Activated CD4-positive, alpha-beta T cell treated with anti-CD3 and anti-CD28 coated beads, Interleukin-2, amount 10 ng/mL, durations not matched to agents 24 days and 14 days (primary cell): ENCODE data around the gene CDC42EP5. TPM values are rescaled to one million over a fixed set of nuclear protein-coding genes. Genes with fewer than 3 reads are reported as not detected.
"Not testable (repeated sequence)": the region's sequence is repeated elsewhere in the genome, so short reads cannot be mapped to it uniquely, and the experiment has no call there.

Source experiments
- DNase-seq: peaks from one replicate; pipeline ENCODE4 v3.0.0; 2022
- H3K27ac Mint-ChIP-seq: one replicate; pipeline ENCODE4 v1.8.0; 2022; ENCODE audit warnings: mild to moderate bottlenecking, mixed read lengths
- H3K27me3 Mint-ChIP-seq: one replicate; pipeline ENCODE4 v1.8.0; 2022; ENCODE audit warnings: mixed read lengths
- H3K36me3 Mint-ChIP-seq: one replicate; pipeline ENCODE4 v1.8.0; 2022; ENCODE audit warnings: low read depth, mild to moderate bottlenecking, mixed read lengths
- H3K4me1 Mint-ChIP-seq: one replicate; pipeline ENCODE4 v1.8.0; 2021; ENCODE audit warnings: mixed read lengths
- H3K4me3 Mint-ChIP-seq: one replicate; pipeline ENCODE4 v1.8.0; 2022; ENCODE audit warnings: mild to moderate bottlenecking, moderate library complexity, mixed read lengths
- H3K9me3 Mint-ChIP-seq: one replicate; pipeline ENCODE4 v1.8.0; 2021; ENCODE audit warnings: mixed read lengths
- intact Hi-C: fragments of 100-400 bp; cut with micrococcal nuclease; formaldehyde crosslinking; loops from one replicate; pipeline ENCODE4 v1.15.1; 2023
- total RNA-seq: library from RNA; stranded (reverse); gene quantifications from 2 replicates; pipeline ENCODE4 v1.2.3, GENCODE V29; 2022

CDC42EP5 gene
- total RNA-seq, 1 donor from 2014 or later = 0.61 TPM

- Mint-ChIP-seq H3K4me3 (no peak overlapping the region), H3K27ac (no peak overlapping the region), H3K9me3 (no peaks in the 10 kb centered on the region), H3K27me3 (peaks cover 21% of the 10 kb centered on the region), H3K4me1 (peaks cover 6% of the 10 kb centered on the region), H3K36me3 (no peaks in the 10 kb centered on the region)
- intact Hi-C loops = no loop called here
- peak; percentile 82 for DNase-seq
These were observed 5.7 kb upstream of the CDC42EP5 start for GRCh38 chr19:54478677-54479266.

GRCh38 chr19:54477650-54478049, 4.6 kb upstream of the CDC42EP5 start:
- peaks cover 9% of the 10 kb centered on the region for H3K4me1 Mint-ChIP-seq
- no peaks in the 10 kb centered on the region for H3K36me3 Mint-ChIP-seq
- no peak for DNase-seq
- intact Hi-C loops = no loop called here
- no peaks in the 10 kb centered on the region for H3K9me3 Mint-ChIP-seq
- H3K27me3 Mint-ChIP-seq = peaks cover 28% of the 10 kb centered on the region
- H3K4me3 Mint-ChIP-seq = no peak overlapping the region
- H3K27ac Mint-ChIP-seq = no peak overlapping the region

- H3K4me1 Mint-ChIP-seq = peaks cover 8% of the 10 kb centered on the region
- no peaks in the 10 kb centered on the region for H3K9me3 Mint-ChIP-seq
- DNase-seq = no peak
- H3K27me3 Mint-ChIP-seq = peaks cover 30% of the 10 kb centered on the region
- no peaks in the 10 kb centered on the region for H3K36me3 Mint-ChIP-seq
- no peak overlapping the region for H3K27ac Mint-ChIP-seq
- H3K4me3 Mint-ChIP-seq = no peak overlapping the region
- intact Hi-C loops = no loop called here
These were observed 2.6 kb upstream of the CDC42EP5 start for GRCh38 chr19:54475706-54476105.

- Mint-ChIP-seq H3K27me3 (peaks cover 43% of the 10 kb centered on the region), H3K9me3 (no peaks in the 10 kb centered on the region), H3K4me3 (no peak overlapping the region), H3K27ac (no peak overlapping the region), H3K36me3 (no peaks in the 10 kb centered on the region), H3K4me1 (peaks cover 9% of the 10 kb centered on the region)
- DNase-seq = no peak
- intact Hi-C loops = no loop called here
These were observed 836 bp upstream of the CDC42EP5 start for GRCh38 chr19:54473892-54474372.

GRCh38 chr19:54470991-54471782, 1.9 kb downstream of the CDC42EP5 start:
- Mint-ChIP-seq H3K4me3 (peak overlapping the region; percentile 48), H3K9me3 (no peaks in the 10 kb centered on the region), H3K4me1 (peaks cover 9% of the 10 kb centered on the region), H3K36me3 (no peaks in the 10 kb centered on the region), H3K27me3 (peaks cover 45% of the 10 kb centered on the region), H3K27ac (peak overlapping the region; percentile 34)
- no peak for DNase-seq
- intact Hi-C loops = no loop called here

- Mint-ChIP-seq H3K4me3 (no peak overlapping the region), H3K27ac (no peak overlapping the region), H3K36me3 (no peaks in the 10 kb centered on the region)
These were observed 2.7 kb downstream of the CDC42EP5 start for GRCh38 chr19:54470276-54470887.

GRCh38 chr19:54469496-54469934, 3.6 kb downstream of the CDC42EP5 start:
- no peak overlapping the region for H3K27ac Mint-ChIP-seq
- intact Hi-C loops = loop anchor here (10.0 kb wide), 2 partner anchors 785 to 1155 kb away; partner anchors contain the start of genes PPP6R1 and ZNF784
- H3K4me1 Mint-ChIP-seq = peaks cover 14% of the 10 kb centered on the region
- DNase-seq = no peak
- no peaks in the 10 kb centered on the region for H3K36me3 Mint-ChIP-seq
- peaks cover 52% of the 10 kb centered on the region for H3K27me3 Mint-ChIP-seq
- H3K9me3 Mint-ChIP-seq = peaks cover 3% of the 10 kb centered on the region
- no peak overlapping the region for H3K4me3 Mint-ChIP-seq

More at GRCh38 chr19:54470276-54470887, 2.7 kb downstream of the CDC42EP5 start:
- Mint-ChIP-seq H3K9me3 (no peaks in the 10 kb centered on the region), H3K4me1 (peaks cover 12% of the 10 kb centered on the region), H3K27me3 (peaks cover 49% of the 10 kb centered on the region)
- intact Hi-C loops = no loop called here
- DNase-seq = no peak

GRCh38 chr19:54466110-54466480, 7.0 kb downstream of the CDC42EP5 start:
- not testable (repeated sequence) for H3K27ac Mint-ChIP-seq, H3K9me3 Mint-ChIP-seq, DNase-seq
- intact Hi-C loops = loop anchor here (10.0 kb wide), 2 partner anchors 789 to 1159 kb away; partner anchors contain the start of genes PPP6R1 and ZNF784
- peaks cover 23% of the 10 kb centered on the region for H3K4me1 Mint-ChIP-seq
- H3K4me3 Mint-ChIP-seq = peak overlapping the region; percentile 68
- H3K27me3 Mint-ChIP-seq = peaks cover 39% of the 10 kb centered on the region
- H3K36me3 Mint-ChIP-seq = peaks cover 14% of the 10 kb centered on the region

GRCh38 chr19:54465426-54466109, 7.5 kb downstream of the CDC42EP5 start:
- intact Hi-C loops = loop anchor here (10.0 kb wide), 2 partner anchors 789 to 1159 kb away; partner anchors contain the start of genes PPP6R1 and ZNF784
- Mint-ChIP-seq H3K27me3 (peaks cover 35% of the 10 kb centered on the region), H3K27ac (no peak overlapping the region), H3K4me3 (peak overlapping the region; percentile 68), H3K36me3 (peaks cover 19% of the 10 kb centered on the region), H3K4me1 (peaks cover 20% of the 10 kb centered on the region), H3K9me3 (peaks cover 3% of the 10 kb centered on the region)
- no peak for DNase-seq

- Mint-ChIP-seq H3K27ac (peak overlapping the region; percentile 90), H3K9me3 (peaks cover 3% of the 10 kb centered on the region), H3K4me3 (peak overlapping the region; percentile 87), H3K36me3 (peaks cover 19% of the 10 kb centered on the region), H3K27me3 (peaks cover 28% of the 10 kb centered on the region), H3K4me1 (peaks cover 20% of the 10 kb centered on the region)
- DNase-seq = peak; percentile 95
- intact Hi-C loops = loop anchor here (1.0 to 10.0 kb wide), 7 partner anchors 273 to 1160 kb away; partner anchors contain the start of genes CNOT3, MYADM, PPP1R12C and PPP6R1
These were observed 8.3 kb downstream of the CDC42EP5 start for GRCh38 chr19:54464630-54465425.

- Mint-ChIP-seq H3K4me1 (peaks cover 23% of the 10 kb centered on the region), H3K9me3 (peaks cover 3% of the 10 kb centered on the region), H3K27me3 (peaks cover 21% of the 10 kb centered on the region), H3K27ac (peak overlapping the region; percentile 90), H3K36me3 (peaks cover 24% of the 10 kb centered on the region), H3K4me3 (peak overlapping the region; percentile 87)
- intact Hi-C loops = loop anchor here (1.0 to 10.0 kb wide), 7 partner anchors 272 to 1161 kb away; partner anchors contain the start of genes CNOT3, MYADM, PPP1R12C and PPP6R1
- DNase-seq = peak; percentile 96
These were observed 9.0 kb downstream of the CDC42EP5 start for GRCh38 chr19:54464044-54464629.

- Mint-ChIP-seq H3K27ac (peak within 1 kb of the TSS; percentile 90), H3K36me3 (peaks cover 29% of the 10 kb centered on the region), H3K27me3 (peaks cover 16% of the 10 kb centered on the region), H3K4me3 (peak within 1 kb of the TSS; percentile 87), H3K4me1 (peaks cover 26% of the 10 kb centered on the region), H3K9me3 (peaks cover 3% of the 10 kb centered on the region)
- peak; percentile 99 for DNase-seq
- intact Hi-C loops = loop anchor here (1.0 to 10.0 kb wide), 8 partner anchors 14 to 1161 kb away; partner anchors contain the start of genes CNOT3, LENG8, MYADM and PPP1R12C
These were observed 9.5 kb downstream of the CDC42EP5 start, which contains the start of gene LENG9 for GRCh38 chr19:54463531-54464043. TSS of gene LENG9 (minus strand) at chr19:54463778. CDS start at chr19:54463526, 252 bp downstream.
